GM21723 (cell line): ENCODE data around the gene DDAH1.

Experiments used
- ATAC-seq: cut with Tn5 transposase; IDR thresholded peaks from one replicate; pipeline ENCODE4 v1.9.1; 2021; ENCODE audit warnings: mild to moderate bottlenecking, moderate library complexity; ENCODE audit not compliant: unreplicated experiment

DDAH1 gene

GRCh38 chr1:85397490-85398032 lies 67.4 kb downstream of the DDAH1 start:
- no peak for ATAC-seq

GRCh38 chr1:85396194-85396593 lies 68.8 kb downstream of the DDAH1 start:
- ATAC-seq: no peak

- no peak for ATAC-seq
These were observed 70.8 kb downstream of the DDAH1 start for GRCh38 chr1:85394130-85394529.

GRCh38 chr1:85393490-85393889 lies 71.5 kb downstream of the DDAH1 start:
- no peak for ATAC-seq

GRCh38 chr1:85388416-85388815 lies 76.5 kb downstream of the DDAH1 start:
- no peak for ATAC-seq

GRCh38 chr1:85387781-85388180 lies 77.2 kb downstream of the DDAH1 start:
- no peak for ATAC-seq

GRCh38 chr1:85386068-85386722 lies 78.8 kb downstream of the DDAH1 start:
- no peak for ATAC-seq

GRCh38 chr1:85379203-85380136 lies 85.5 kb downstream of the DDAH1 start:
- no peak for ATAC-seq

- no peak for ATAC-seq
These were observed 86.4 kb downstream of the DDAH1 start for GRCh38 chr1:85378534-85378933.

GRCh38 chr1:85376356-85376755 lies 88.6 kb downstream of the DDAH1 start:
- no peak for ATAC-seq

- ATAC-seq: no peak
These were observed 89.5 kb downstream of the DDAH1 start for GRCh38 chr1:85375493-85375892.

GRCh38 chr1:85374160-85374559 lies 90.8 kb downstream of the DDAH1 start:
- ATAC-seq: no peak

- ATAC-seq: no peak
These were observed 91.6 kb downstream of the DDAH1 start for GRCh38 chr1:85373378-85373708.

GRCh38 chr1:85372683-85373377 lies 92.1 kb downstream of the DDAH1 start:
- ATAC-seq: no peak

- ATAC-seq: no peak
These were observed 93.9 kb downstream of the DDAH1 start for GRCh38 chr1:85371021-85371420.

- ATAC-seq: no peak
These were observed 96.7 kb downstream of the DDAH1 start for GRCh38 chr1:85368073-85368770.

GRCh38 chr1:85366391-85367170 lies 98.4 kb downstream of the DDAH1 start:
- ATAC-seq: no peak

GRCh38 chr1:85365851-85366250 lies 99.1 kb downstream of the DDAH1 start:
- ATAC-seq: no peak

- no peak for ATAC-seq
These were observed 101.4 kb downstream of the DDAH1 start for GRCh38 chr1:85363521-85363920.

- ATAC-seq: no peak
These were observed 101.9 kb downstream of the DDAH1 start for GRCh38 chr1:85363092-85363491.
